Adrenal gland (tissue), 12 donors: ENCODE results near the gene OR52D1. TPM values are rescaled to one million over a fixed set of nuclear protein-coding genes. Genes with fewer than 3 reads are reported as not detected.

Experiments used
- DNase-seq, 7 donors: peaks; one replicate each; pipeline ENCODE4 v3.0.0-alpha.2; 2019 to 2020
- H3K27ac ChIP-seq, 5 donors: fragments of 200-600 bp; sonication (generic) in 4 of 5; 1 replicate in 3 of 5; 2 replicates in 2 of 5; pipeline versions ENCODE4 v1.5.1 to v1.8.0; 2016 to 2020; ENCODE audit warnings: mild to moderate bottlenecking in 1 of 5
- H3K27me3 ChIP-seq: fragments of 200-600 bp; 2 replicates; pipeline ENCODE4 v1.8.0; 2021
- H3K36me3 ChIP-seq, 2 donors: fragments of 200-600 bp; replicated peaks in 1 of 2; 1 replicate in 1 of 2; 2 replicates in 1 of 2; pipeline versions ENCODE4 v1.5.1 to v1.8.0; 2018 to 2022
- H3K4me1 ChIP-seq, 2 donors: fragments of 200-600 bp; replicated peaks in 1 of 2; 1 replicate in 1 of 2; 2 replicates in 1 of 2; pipeline versions ENCODE4 v1.5.1 to v1.8.0; 2018 to 2021
- H3K4me3 ChIP-seq, 4 donors: fragments of 200-600 bp; sonication (generic) in 3 of 4; one replicate each; pipeline ENCODE4 v1.5.1; 2016 to 2018
- H3K9me3 ChIP-seq, 3 donors: fragments of 200-600 bp; sonication (generic) in 1 of 3; replicated peaks in 1 of 3; 1 replicate in 2 of 3; 2 replicates in 1 of 3; pipeline versions ENCODE4 v1.5.1 to v1.8.0; 2016 to 2021
- POLR2A ChIP-seq, 2 donors: fragments of 450-650 bp; IDR thresholded peaks; one replicate each; pipeline ENCODE4 v1.6.1; 2017; ENCODE audit warnings: antibody characterized with exemption in 2 of 2, mild to moderate bottlenecking in 2 of 2, moderate library complexity in 1 of 2
- WGBS, 4 donors: extraction: QIAGEN DNeasy Blood & Tissue Kit in 2 of 4; methylation state at CpG; one replicate each; pipeline versions ENCODE4 v1.1.5 to v1.1.7; 2013 to 2017; 5-methylcytosine and 5-hydroxymethylcytosine counted together
- intact Hi-C, 2 donors: fragments of 100-400 bp; cut with DNase I; formaldehyde crosslinking; loops; one replicate each; pipeline versions ENCODE4 v1.14.1 to v1.15.0; 2022 to 2023
- polyA plus RNA-seq, 3 donors: library from polyadenylated mRNA; stranded (reverse); fragments of 200-250 nt in 2 of 3; fragments of 350-450 nt in 1 of 3; fragmentation: Illumina TruSeq in 1 of 3; extraction: RNeasy Lipid Tissue Mini Kit (QIAGEN cat#74804) in 1 of 3; gene quantifications; one replicate each; pipeline ENCODE4 v1.2.3, GENCODE V29; 2013 to 2014
- total RNA-seq, 9 donors: library from RNA; depleted of rRNA in 4 of 9; stranded (reverse); fragments of >200 nt in 4 of 9; fragments of 120-200 nt in 1 of 9; fragmentation: NEBNext Ultra II Directional in 1 of 9; extraction: Animal tissue kit (Norgen Biotek cat#: 25700) in 1 of 9; gene quantifications; one replicate each; pipeline versions ENCODE4 v1.1.0 to v1.2.4, GENCODE V29; 2013 to 2023
- TF ChIP-seq, protein P1 (sequence below), 6 experiments: fragments of 450-650 bp in 4 of 6; fragments of 200-600 bp in 2 of 6; sonication (generic) in 1 of 6; IDR thresholded peaks; 1 replicate in 5 of 6; 2 replicates in 1 of 6; pipeline versions ENCODE4 v1.5.1 to v1.8.0; 2016 to 2021; ENCODE audit warnings: antibody characterized with exemption in 6 of 6, mild to moderate bottlenecking in 2 of 6, moderate library complexity in 1 of 6
- donor health status: healthy with polysubstance abuse.
- donor health status: Bipolar disorder and iron deficiency.
- donor health status: DM: yes; HTN: yes; CAD: no.
- donor health status: DM: no; HTN: no; CAD: no.
- donor health status: DM: no; HTN: no; CAD: no.
- donor health status: DM: yes; HTN: yes; CAD: no.

OR52D1 gene
- total and polyA plus RNA-seq, 12 donors, result not detected

- Histone ChIP-seq H3K9me3 (no peaks in the 10 kb centered on the region), H3K4me1 (no peaks in the 10 kb centered on the region), H3K4me3 (no peak overlapping the region), H3K27ac (no peak overlapping the region), H3K27me3 (no peaks in the 10 kb centered on the region), H3K36me3 (no peaks in the 10 kb centered on the region)
- 84 to 96% (median 88%) methylated on average over 2 of the region's 2 CpGs for WGBS, 4 donors
- no peak for DNase-seq
- intact Hi-C loops, result no loop called here
- no peak for TF ChIP-seq POLR2A (IDR thresholded peaks at IDR 0.05)
- TF ChIP-seq, protein P1, sequence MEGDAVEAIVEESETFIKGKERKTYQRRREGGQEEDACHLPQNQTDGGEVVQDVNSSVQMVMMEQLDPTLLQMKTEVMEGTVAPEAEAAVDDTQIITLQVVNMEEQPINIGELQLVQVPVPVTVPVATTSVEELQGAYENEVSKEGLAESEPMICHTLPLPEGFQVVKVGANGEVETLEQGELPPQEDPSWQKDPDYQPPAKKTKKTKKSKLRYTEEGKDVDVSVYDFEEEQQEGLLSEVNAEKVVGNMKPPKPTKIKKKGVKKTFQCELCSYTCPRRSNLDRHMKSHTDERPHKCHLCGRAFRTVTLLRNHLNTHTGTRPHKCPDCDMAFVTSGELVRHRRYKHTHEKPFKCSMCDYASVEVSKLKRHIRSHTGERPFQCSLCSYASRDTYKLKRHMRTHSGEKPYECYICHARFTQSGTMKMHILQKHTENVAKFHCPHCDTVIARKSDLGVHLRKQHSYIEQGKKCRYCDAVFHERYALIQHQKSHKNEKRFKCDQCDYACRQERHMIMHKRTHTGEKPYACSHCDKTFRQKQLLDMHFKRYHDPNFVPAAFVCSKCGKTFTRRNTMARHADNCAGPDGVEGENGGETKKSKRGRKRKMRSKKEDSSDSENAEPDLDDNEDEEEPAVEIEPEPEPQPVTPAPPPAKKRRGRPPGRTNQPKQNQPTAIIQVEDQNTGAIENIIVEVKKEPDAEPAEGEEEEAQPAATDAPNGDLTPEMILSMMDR (IDR thresholded peaks at IDR 0.05), result no peak
Measured at GRCh38 chr11:5522308-5522707, 33.8 kb downstream of the OR52D1 start.

DNA sequence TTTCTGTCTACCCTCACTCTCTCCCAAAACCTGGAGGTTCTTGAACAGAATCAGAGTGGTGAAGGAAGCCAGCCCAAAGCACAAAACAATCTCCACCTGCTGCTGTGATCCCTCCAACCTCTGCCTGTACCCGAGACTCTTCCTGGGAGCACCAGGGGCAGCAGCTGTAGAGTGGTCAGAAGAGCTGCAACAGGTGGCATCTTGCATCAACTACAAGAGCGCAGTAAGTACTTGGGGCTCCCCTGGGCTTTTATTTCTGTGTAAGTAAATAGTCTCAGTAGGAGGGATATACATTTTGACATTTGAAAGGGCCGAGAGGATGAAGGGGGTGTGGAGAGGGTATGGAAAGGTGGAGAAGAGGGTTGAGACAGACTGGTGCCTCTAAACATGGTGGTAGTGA lies 36.3 kb downstream of the OR52D1 start:
- Histone ChIP-seq H3K27ac (no peak overlapping the region), H3K27me3 (no peaks in the 10 kb centered on the region), H3K9me3 (no peaks in the 10 kb centered on the region), H3K4me3 (no peak overlapping the region), H3K36me3 (no peaks in the 10 kb centered on the region), H3K4me1 (no peaks in the 10 kb centered on the region)
- intact Hi-C loops, result no loop called here
- no peak for DNase-seq
- no peak for TF ChIP-seq POLR2A (IDR thresholded peaks at IDR 0.05)
- TF ChIP-seq, protein P1 (IDR thresholded peaks at IDR 0.05), result no peak
- WGBS, 4 donors, result 62 to 75% (median 72%) methylated on average over 3 of the region's 3 CpGs

DNA sequence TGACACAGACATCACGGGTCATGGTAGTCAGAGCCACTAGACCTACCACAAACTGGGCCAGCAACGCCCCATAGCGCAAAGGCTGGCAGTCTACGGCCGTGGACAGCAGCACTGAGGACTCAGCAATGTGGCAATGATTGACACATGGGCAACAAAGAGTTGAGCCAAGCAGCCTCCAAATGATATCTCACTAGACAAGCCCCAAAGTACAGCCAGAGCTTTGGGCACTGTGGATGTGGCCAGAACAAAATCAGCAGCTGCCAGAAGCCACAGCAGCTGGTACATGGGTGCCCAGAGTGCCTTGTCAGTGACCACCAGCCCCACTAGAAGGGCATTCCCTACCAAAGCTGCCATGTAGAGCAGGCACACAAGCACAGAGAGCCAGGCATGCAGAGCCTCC lies 39.2 kb downstream of the OR52D1 start:
- Histone ChIP-seq H3K27ac (no peak overlapping the region), H3K36me3 (no peaks in the 10 kb centered on the region), H3K4me3 (no peak overlapping the region), H3K4me1 (no peaks in the 10 kb centered on the region), H3K9me3 (no peaks in the 10 kb centered on the region), H3K27me3 (no peaks in the 10 kb centered on the region)
- TF ChIP-seq, protein P1 (IDR thresholded peaks at IDR 0.05), result no peak
- no peak for TF ChIP-seq POLR2A (IDR thresholded peaks at IDR 0.05)
- intact Hi-C loops, result no loop called here
- WGBS, 4 donors, result 94 to 98% methylated on average over 5 of the region's 5 CpGs; no CpG with 5 or more reads in 2 of the 4 donors
- DNase-seq, result no peak

DNA sequence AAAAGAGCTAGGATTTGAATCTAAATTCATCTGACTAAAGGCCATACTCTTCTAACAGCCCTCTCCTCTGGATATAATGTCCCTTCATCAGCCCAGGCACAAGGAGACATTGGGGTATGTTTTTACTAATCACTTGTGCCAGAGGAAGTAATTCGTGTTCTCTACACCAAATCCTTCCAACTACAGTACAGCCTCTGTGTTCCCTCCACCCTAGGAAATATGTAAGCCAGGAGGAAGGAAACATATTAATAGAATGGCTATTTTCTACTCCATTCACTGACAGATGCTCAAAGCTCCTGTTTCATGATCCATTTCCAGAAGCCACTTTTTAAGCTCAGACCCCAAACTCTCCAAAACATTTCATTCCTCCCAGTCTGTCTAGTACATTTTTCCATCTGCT lies 40.0 kb downstream of the OR52D1 start:
- no peaks in the 10 kb centered on the region for H3K4me1 ChIP-seq
- intact Hi-C loops, result no loop called here
- H3K27ac ChIP-seq, result no peak overlapping the region
- TF ChIP-seq POLR2A (IDR thresholded peaks at IDR 0.05), result no peak
- TF ChIP-seq, protein P1 (IDR thresholded peaks at IDR 0.05), result no peak
- H3K36me3 ChIP-seq, result no peaks in the 10 kb centered on the region
- H3K9me3 ChIP-seq, result no peaks in the 10 kb centered on the region
- H3K27me3 ChIP-seq, result no peaks in the 10 kb centered on the region
- WGBS, 4 donors, result 33 to 52% (median 46%) methylated on average over 1 of the region's 1 CpG
- no peak overlapping the region for H3K4me3 ChIP-seq
- DNase-seq, result no peak
